ENCODE data around the gene FN3K.
"Not testable (repeated sequence)": the region's sequence is repeated elsewhere in the genome, so short reads cannot be mapped to it uniquely, and the experiment has no call there.

FN3K gene

DNA sequence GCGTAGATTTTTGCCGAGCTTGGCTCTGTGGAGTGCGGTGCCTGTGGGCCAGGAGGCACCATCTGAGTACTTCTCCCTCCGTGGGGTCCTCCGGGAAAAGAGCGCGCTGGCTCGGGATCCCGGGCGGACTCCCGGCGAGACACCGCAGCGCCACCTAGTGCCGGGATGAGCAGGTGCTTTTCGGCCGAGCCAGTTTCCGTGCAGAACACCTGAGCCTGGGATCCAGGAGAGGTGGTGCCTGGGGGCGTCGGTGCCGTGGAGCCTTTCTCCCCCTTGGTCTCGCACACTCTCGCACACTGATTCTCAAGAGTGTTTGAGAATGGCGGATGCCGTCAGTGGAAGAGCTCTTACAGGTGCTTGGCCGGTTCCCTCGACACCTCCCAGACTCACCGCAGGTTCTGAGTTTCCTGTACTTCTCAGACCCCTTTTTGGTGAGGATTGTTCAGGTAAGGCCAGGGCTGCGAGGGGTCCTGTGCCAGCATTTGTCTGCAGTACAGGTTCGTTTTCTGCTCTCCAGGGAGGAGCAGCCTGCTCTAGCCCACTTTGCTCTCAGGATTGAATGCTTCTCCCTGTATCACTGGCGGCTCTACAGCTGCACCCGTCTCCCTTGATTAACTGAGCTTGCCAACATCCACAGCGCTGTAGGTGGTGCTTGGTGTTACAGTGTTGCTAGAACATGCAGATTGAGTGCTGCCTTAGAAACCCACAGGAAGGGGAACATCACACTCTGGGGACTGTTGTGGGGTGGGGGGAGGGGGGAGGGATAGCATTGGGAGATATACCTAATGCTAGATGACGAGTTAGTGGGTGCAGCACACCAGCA, 39.8 kb downstream of the FN3K start:
- DNase-seq, result no peak

DNA sequence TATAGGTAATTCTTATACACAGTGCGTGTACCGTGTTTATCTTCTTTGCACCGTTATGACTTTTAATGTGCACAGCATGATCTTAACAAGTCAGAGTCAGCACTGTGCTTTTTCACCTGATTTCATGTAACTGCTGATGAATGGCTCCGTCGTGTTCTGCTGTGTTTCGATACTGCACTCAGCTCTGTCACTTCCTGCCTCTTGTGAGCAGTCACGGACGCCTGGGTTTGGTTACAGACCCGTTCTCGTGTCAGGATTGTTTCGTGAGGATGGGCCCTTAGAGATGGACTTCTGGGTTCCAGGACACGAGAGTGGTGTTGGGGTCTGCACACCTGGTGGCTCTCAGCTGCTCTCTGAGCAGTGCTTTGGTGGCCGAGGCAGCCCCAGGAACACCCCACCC, 41.0 kb downstream of the FN3K start:
- no peak for DNase-seq

GRCh38 chr17:82777778-82778375, 42.5 kb downstream of the FN3K start:
- DNase-seq, result not testable (repeated sequence)

- DNase-seq, result no peak
Measured at GRCh38 chr17:82779541-82779940, 44.1 kb downstream of the FN3K start.

DNA sequence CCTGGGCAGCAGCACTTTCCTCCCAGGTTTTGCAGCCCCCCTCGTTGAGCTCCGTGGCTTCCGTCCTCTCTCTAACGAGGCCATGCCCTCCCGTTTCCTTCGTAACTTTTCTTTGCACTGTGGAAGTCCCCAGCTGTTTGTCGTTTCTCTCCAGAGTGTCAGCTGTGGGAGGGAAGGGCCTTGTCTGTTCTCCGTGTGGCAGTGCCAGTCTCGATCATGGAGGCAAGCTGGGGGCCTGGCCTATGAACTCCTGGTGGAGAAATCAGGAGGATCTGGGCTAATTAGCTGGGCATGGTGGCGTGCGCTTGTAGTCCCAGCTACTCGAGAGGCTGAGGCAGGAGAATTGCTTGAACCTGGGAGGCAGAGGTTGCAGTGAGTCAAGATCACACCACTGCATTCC, 44.8 kb downstream of the FN3K start:
- DNase-seq, result no peak

GRCh38 chr17:82780971-82781893, 45.8 kb downstream of the FN3K start:
- no peak for DNase-seq

DNA sequence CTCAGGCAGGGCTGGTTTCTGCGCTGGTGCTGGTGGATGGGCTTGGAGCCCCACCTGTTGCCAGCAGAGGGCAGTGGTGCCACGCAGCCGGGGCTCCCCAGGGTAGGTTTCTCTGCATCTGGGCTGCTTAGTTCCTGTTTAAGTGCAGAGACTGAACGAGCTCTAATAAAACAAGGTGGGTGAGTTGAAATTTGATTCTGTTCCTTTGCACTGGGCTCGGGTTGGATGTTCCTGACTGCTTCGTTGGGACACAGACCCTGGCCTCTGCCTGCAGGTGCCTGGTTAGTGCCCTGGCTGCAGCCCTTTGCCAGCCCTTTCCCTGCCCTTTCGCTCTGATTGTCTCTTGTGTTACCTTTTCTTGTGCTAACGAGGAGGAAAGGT, 46.5 kb downstream of the FN3K start:
- no peak for DNase-seq

DNA sequence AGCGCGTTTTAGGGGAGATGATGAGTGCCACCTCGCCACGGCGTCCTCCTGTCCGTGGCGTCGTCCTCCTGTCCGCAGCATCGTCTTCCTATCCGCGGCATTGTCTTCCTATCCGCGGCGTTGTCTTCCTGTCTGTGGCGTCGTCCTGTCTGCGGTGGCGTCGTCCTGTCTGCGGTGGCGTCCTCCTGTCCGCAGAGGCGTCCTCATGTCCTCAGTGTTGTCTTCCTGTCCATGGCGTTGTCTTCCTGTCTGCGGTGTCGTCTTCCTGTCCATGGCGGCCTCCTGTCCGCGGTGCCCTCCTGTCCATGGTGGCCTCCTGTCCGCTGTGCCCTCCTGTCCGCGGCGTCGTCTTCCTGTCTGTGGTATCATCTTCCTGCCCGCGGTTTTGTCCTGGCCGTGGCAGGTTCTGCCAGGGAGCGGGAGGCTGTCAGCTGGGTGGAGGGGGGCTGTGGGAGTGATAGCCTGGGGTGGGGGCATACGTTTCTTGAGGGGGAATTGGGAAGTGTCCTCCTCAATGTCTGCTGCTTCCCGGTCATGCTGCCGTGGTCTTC, 47.3 kb downstream of the FN3K start:
- DNase-seq, result no peak

DNA sequence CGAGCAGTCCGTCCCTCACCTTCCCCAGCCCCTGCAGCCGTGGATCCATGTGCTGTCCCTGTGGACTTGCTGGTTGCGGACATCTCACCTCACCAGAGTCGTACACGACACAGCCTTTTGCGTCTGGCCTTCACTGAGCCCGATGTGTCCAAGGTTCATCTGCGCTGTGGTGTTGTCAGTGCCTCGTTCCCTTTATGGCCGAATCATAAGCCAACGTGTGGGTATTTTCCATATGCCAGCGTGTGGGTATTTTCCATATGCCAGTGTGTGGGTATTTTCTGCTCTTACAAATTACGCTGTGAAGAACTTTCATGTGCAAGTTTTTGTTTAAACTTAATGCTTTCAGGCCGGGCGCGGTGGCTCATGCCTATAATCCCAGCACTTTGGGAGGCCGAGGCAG, 48.1 kb downstream of the FN3K start:
- DNase-seq, result no peak

DNA sequence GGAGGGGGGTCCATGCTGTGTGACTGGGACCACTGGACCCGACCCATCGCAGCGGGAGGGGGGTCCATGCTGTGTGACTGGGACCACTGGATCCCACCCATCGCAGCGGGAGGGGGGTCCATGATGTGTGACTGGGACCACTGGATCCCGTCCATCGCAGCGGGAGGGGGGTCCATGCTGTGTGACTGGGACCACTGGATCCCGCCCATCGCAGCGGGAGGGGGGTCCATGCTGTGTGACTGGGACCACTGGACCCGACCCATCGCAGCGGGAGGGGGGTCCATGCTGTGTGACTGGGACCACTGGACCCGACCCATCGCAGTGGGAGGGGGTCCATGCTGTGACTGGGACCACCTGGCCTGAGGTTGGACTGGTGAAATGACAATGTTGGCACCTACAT, 50.2 kb downstream of the FN3K start:
- not testable (repeated sequence) for DNase-seq

- no peak for DNase-seq
Measured at GRCh38 chr17:82786427-82786826, 51.0 kb downstream of the FN3K start.

DNA sequence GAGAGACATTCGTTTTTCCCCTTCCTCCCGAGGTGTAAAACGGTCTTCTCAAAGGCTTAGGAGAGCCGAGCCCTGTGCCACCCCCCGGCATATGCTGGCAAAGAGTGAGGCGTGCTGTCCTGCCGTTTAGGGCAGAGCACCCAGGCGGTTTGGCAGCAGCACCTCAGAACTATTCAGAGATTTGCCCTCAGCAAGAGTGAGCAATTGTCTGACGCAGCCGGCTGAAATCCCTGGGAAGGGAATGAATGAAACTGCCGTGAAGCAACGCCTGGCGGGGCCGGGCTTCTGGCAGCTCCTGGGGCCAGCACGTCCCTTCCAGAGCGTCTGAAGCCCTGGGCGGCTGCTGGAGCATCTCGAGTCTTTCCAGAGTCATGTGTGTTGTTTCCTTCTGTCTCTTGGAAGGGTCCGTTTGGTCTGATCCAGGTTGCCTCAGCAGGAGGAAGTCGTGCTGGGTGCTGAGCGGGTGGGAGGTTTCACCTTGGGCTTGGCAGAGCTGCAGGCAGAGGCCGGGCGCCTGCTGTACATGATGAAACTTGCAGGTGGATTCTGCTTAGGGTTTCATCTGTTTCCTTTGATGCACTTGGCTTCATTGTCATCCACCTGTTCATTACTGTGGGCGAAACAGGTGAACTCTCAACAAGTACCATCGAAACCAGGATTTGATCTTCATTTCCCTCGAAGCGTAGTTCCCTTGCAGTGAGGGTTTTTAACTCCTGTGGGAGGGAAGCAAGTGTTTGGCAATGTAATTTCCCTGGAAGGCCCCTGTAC, 51.9 kb downstream of the FN3K start:
- no peak for DNase-seq

DNA sequence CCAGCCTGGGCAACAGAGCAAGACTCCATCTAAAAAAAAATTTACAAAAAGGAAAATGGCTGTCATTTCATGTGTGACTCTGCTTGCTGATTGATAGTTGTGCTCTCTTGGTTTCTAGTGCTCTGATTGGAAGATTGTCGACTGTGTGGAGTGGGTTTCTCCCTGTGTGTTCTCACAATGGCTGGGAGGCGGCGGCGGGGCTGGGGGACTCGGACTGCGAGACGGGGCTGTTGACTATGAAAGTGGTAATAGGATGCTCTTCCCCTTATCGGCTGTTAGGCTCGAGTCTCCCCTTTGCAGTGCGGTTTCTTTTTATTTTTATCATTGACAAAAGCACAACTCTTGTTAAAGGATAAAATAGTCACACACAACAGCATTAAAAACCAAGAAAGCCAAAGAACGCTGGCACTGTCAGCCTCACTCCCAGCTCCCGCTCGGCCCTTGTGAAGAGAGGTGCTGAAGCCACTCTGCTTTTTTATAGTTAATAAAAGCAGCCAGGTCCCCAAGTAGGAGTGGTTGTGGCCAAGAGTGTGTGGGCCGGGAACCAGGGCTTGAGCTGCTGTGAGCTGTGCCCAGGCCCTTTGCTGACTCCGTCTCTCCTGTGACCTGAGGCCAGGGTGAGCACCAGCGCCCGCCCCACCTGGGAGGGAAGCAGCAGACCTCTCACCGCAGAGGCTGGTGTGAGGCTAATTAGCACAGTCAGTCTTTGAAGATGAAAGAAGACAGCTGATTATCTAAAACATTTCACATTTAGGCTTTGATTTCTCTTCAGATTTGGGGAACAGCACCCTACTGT, 53.0 kb downstream of the FN3K start:
- DNase-seq, result no peak

DNA sequence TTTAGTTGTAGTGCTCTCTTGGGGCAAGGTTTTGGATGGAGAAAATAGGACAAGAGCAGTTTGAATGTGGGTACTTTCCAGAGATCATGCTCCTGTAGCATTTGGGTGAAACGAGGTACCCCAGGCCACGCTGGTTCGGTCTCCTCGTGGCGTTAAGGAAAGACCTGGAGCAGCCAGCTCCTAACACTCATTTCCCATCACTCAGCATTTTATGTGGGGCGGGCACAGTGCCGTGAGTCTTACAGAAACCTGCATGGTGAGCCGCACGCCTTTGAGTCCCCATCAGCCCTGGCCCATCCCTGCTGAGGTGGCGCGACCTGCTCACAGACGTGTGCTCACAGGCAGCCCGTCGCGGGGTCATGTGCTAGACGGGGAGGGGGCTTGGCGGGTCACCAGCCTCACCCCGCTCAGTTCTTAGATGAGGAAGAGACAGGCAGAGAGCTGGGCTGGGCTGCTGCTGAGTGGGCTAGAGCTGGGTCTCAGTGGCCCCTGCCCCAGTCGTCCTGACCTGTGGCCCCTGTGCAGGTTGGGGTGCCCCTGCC, 53.7 kb downstream of the FN3K start:
- no peak for DNase-seq

- no peak for DNase-seq
Measured at GRCh38 chr17:82789806-82790205, 54.4 kb downstream of the FN3K start.

DNA sequence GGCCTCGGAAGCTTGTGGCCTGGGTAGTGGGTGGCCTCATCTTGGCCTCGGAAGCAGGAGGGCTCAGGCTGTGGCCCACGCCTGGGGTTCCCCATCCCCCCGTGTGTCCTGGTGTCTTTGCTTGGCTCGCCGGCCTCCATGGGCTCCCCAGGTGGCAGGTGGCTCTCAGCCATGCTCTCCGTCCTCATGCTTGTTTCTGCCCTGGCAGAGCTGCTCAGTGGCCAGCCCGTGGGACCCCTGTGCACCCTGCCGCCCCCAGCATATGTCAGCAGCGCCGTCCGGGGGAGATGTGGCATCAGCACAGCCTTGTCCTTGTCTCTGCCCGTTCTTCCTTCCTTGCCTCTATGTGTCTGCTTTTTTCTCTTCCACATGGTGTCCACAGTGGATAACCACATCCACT, 55.0 kb downstream of the FN3K start:
- DNase-seq, result no peak

GRCh38 chr17:82791532-82791931, 56.1 kb downstream of the FN3K start:
- no peak for DNase-seq

- no peak for DNase-seq
Measured at GRCh38 chr17:82793974-82794630, 58.7 kb downstream of the FN3K start.

GRCh38 chr17:82794781-82795482, 59.5 kb downstream of the FN3K start:
- no peak for DNase-seq

GRCh38 chr17:82795615-82796014, 60.2 kb downstream of the FN3K start:
- DNase-seq, result no peak
